GM12878 (cell line): Measurements from ENCODE around the gene CCDC190. TPM values are rescaled to one million over a fixed set of nuclear protein-coding genes. Genes with fewer than 3 reads are reported as not detected.

ENCODE experiments used
- ATAC-seq: fragments of 200-7000 bp; cut with Tn5 transposase; 3 replicates; pipeline ENCODE4 v1.9.1; 2020; ENCODE audit warnings: mild to moderate bottlenecking, moderate library complexity
- BruUV-seq: library from RNA; stranded (reverse); fragments of 400-500 nt; replicated peaks from 2 replicates; lab custom pipeline; 2021; lab: Mats Ljungman, UMichigan
- CTCF ChIA-PET: fragments of 300-600 bp; sonication (Branson Sonifier 250); formaldehyde crosslinking; extraction: SDS; loops from one replicate; lab custom pipeline; 2021; ENCODE audit warnings: inconsistent platforms; lab: Yijun Ruan, JAX
- POLR2A ChIA-PET: fragments of 350-600 bp; formaldehyde crosslinking; extraction: SDS; loops from one replicate; lab custom pipeline; 2021; ENCODE audit warnings: inconsistent platforms; lab: Charles Lee
- RAD21 ChIA-PET: fragments of 300-600 bp; sonication (Branson Sonifier 250); formaldehyde crosslinking; loops from one replicate; lab custom pipeline; 2023; ENCODE audit warnings: antibody characterized with exemption; ENCODE audit not compliant: unreplicated experiment; lab: Charles Lee
- SMC1A ChIA-PET: fragments of 300-600 bp; sonication (Branson Sonifier 250); formaldehyde crosslinking; loops from one replicate; lab custom pipeline; 2023; ENCODE audit not compliant: unreplicated experiment, uncharacterized antibody; lab: Charles Lee
- DNase-seq: peaks from one replicate; pipeline ENCODE4 v3.0.0-alpha.2; 2011; ENCODE audit warnings: low read depth, low spot score
- FAIRE-seq: peaks from 3 replicates; lab custom pipeline; 2011; peaks lifted over from hg19 to GRCh38; lab: Jason Lieb, UNC
- H2AFZ ChIP-seq: 2 replicates; pipeline ENCODE4 v1.6.0; 2011; ENCODE audit warnings: low read depth, low read length, control low read depth; ENCODE audit not compliant: control insufficient read depth
- H3K27ac ChIP-seq: 2 replicates; pipeline ENCODE4 v1.5.1; 2011; ENCODE audit warnings: control low read depth; ENCODE audit not compliant: control insufficient read depth, insufficient read depth
- H3K27me3 ChIP-seq, 2 experiments: replicated peaks in 1 of 2; 2 replicates each; pipeline versions ENCODE4 v1.6.0 to v1.6.1; 2011; ENCODE audit warnings: low read length in 1 of 2; ENCODE audit not compliant: control insufficient read depth in 2 of 2, insufficient read depth in 2 of 2
- H3K36me3 ChIP-seq, 2 experiments: 2 replicates each; pipeline ENCODE4 v1.5.1; 2011; ENCODE audit warnings: low read length in 1 of 2; ENCODE audit not compliant: control insufficient read depth in 2 of 2, insufficient read depth in 2 of 2
- H3K4me1 ChIP-seq: 2 replicates; pipeline ENCODE4 v1.6.1; 2011; ENCODE audit warnings: mild to moderate bottlenecking, low read length, moderate library complexity, mixed read lengths; ENCODE audit not compliant: control insufficient read depth, insufficient read depth
- H3K4me2 ChIP-seq: 2 replicates; pipeline ENCODE4 v1.6.0; 2011; ENCODE audit warnings: control low read depth; ENCODE audit not compliant: control insufficient read depth, insufficient read depth
- H3K4me3 ChIP-seq: fragments of 200-600 bp; sonication (generic); 2 replicates; pipeline ENCODE4 v1.5.1; 2016
- H3K79me2 ChIP-seq: 2 replicates; pipeline ENCODE4 v1.6.0; 2011; ENCODE audit warnings: low read length; ENCODE audit not compliant: control insufficient read depth, insufficient read depth
- H3K9ac ChIP-seq: 2 replicates; pipeline ENCODE4 v1.8.0; 2011; ENCODE audit warnings: low read length, control low read depth, mixed read lengths; ENCODE audit not compliant: control insufficient read depth, insufficient read depth
- H3K9me3 ChIP-seq: replicated peaks from 3 replicates; pipeline ENCODE4 v1.5.1; 2011; ENCODE audit warnings: mild to moderate bottlenecking, low read length; ENCODE audit not compliant: control insufficient read depth, insufficient read depth
- H4K20me1 ChIP-seq: 2 replicates; pipeline ENCODE4 v1.6.0; 2011; ENCODE audit not compliant: control insufficient read depth, insufficient read depth
- EED ChIP-seq: sonication (generic); IDR thresholded peaks from 2 replicates; pipeline ENCODE4 v1.6.1; 2016; ENCODE audit warnings: antibody characterized with exemption, low read depth
- FOXK2 ChIP-seq: fragments of 450-650 bp; IDR thresholded peaks from 2 replicates; pipeline ENCODE4 v1.6.1; 2017; ENCODE audit warnings: mild to moderate bottlenecking, moderate library complexity
- HDAC6 ChIP-seq: fragments of 200-600 bp; sonication (generic); IDR thresholded peaks from one replicate; pipeline ENCODE4 v1.8.0; 2017; ENCODE audit warnings: antibody characterized with exemption; ENCODE audit not compliant: unreplicated experiment
- JUNB ChIP-seq: IDR thresholded peaks from 2 replicates; pipeline ENCODE4 v1.6.1; 2016; ENCODE audit warnings: antibody characterized with exemption, mild to moderate bottlenecking
- RUNX3 ChIP-seq: IDR thresholded peaks from 2 replicates; pipeline ENCODE4 v1.6.1; 2012; ENCODE audit warnings: low read length, inconsistent platforms
- SREBF1 ChIP-seq: IDR thresholded peaks from 2 replicates; pipeline ENCODE4 v1.6.1; 2012; ENCODE audit warnings: mild to moderate bottlenecking, low read length
- STAT3 ChIP-seq: IDR thresholded peaks from 2 replicates; pipeline ENCODE4 v1.6.1; 2011; ENCODE audit warnings: low read depth, low read length, improper control_type of control experiment
- TCF7 ChIP-seq: IDR thresholded peaks from 2 replicates; pipeline ENCODE4 v1.6.1; 2014; ENCODE audit warnings: antibody characterized with exemption, borderline replicate concordance
- WRNIP1 ChIP-seq: IDR thresholded peaks from 2 replicates; pipeline ENCODE4 v1.6.1; 2011; ENCODE audit warnings: low read depth, low read length, improper control_type of control experiment, borderline replicate concordance
- ZNF217 ChIP-seq: fragments of 450-650 bp; IDR thresholded peaks from 2 replicates; pipeline ENCODE4 v1.6.1; 2017; ENCODE audit warnings: antibody characterized with exemption, mild to moderate bottlenecking
- ZNF384 ChIP-seq: IDR thresholded peaks from 2 replicates; pipeline ENCODE4 v1.6.1; 2012; ENCODE audit warnings: low read depth, mild to moderate bottlenecking, low read length, improper control_type of control experiment, borderline replicate concordance
- WGBS: methylation state at CpG from one replicate; pipeline ENCODE4 v1.1.6; 2016; ENCODE audit warnings: low lambda C conversion rate; ENCODE audit not compliant: insufficient replicate concordance, insufficient coverage; ENCODE audit errors: missing lambda C conversion rate; 5-methylcytosine and 5-hydroxymethylcytosine counted together
- in situ Hi-C: fragments of 300-500 bp; cut with MboI; formaldehyde crosslinking; loops from 9 replicates; pipeline ENCODE4 v1.14.3; 2018; ENCODE audit warnings: mixed read lengths
- intact Hi-C: fragments of 100-400 bp; cut with micrococcal nuclease; formaldehyde crosslinking; loops from one replicate; pipeline ENCODE4 v1.14.2; 2022; ENCODE audit not compliant: unreplicated experiment
- polyA plus RNA-seq, 11 experiments: library from polyadenylated mRNA; depleted of rRNA in 4 of 11; unstranded in 6 of 11; stranded (reverse) in 5 of 11; fragments of >200 nt; fragmentation: Nextera tagmentation in 4 of 11; fragmentation: Illumina TruSeq in 1 of 11; extraction: Ambion mirVana in 4 of 11; extraction: Trizol in 1 of 11; gene quantifications; 1 replicate in 1 of 11; 2 replicates in 10 of 11; pipeline versions ENCODE4 v1.2.1 to v1.2.3, GENCODE V29; 2011 to 2016; ENCODE audit warnings: inconsistent platforms in 2 of 11, missing spikeins in 2 of 11, low read depth in 1 of 11
- total RNA-seq, 4 experiments: library from RNA; depleted of rRNA in 3 of 4; stranded (reverse); fragments of >200 nt in 3 of 4; fragmentation: Illumina TruSeq in 1 of 4; extraction: Trizol in 1 of 4; gene quantifications; 2 replicates each; pipeline versions ENCODE4 v1.2.1 to v1.2.3, GENCODE V29; 2013 to 2021
- TF ChIP-seq, protein P1 (sequence below): fragments of 450-650 bp; IDR thresholded peaks from 2 replicates; pipeline ENCODE4 v1.6.1; 2016; ENCODE audit warnings: mild to moderate bottlenecking, moderate library complexity, borderline replicate concordance
- TF ChIP-seq, protein P2 (sequence below): fragments of 450-650 bp; IDR thresholded peaks from 2 replicates; pipeline ENCODE4 v1.6.1; 2017; ENCODE audit warnings: mild to moderate bottlenecking, moderate library complexity
- TF ChIP-seq, protein P3 (sequence below): fragments of 150-350 bp; IDR thresholded peaks from 2 replicates; pipeline ENCODE4 v1.6.1; 2016; ENCODE audit warnings: low read depth, low read length

Gene CCDC190
- total and polyA plus RNA-seq, 10 of the 15 experiments (the other 5 are each of a cell fraction or from before 2014, with no cell fraction given), result not detected

DNA sequence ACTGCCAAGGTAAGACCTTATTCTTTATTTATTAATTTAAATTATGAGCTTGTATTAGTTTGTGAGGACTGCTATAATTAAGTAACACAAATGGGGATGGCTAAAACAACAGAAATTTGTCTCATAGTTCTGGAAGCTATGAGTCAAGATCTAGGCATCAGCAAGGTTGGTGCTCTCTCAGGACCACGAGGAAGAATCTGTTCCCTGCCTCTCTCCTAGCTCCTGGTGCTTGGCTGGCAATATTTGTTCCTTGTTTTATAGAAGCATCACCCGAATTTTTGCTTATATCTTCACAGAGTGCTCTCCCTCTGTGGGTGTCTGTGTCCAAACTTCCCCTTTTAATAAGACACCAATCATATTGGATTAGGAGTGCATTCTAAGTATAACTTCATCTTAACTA lies 41.4 kb upstream of the CCDC190 start:
- CTCF ChIA-PET, result interaction anchor here (1.1 to 1.4 kb wide), 2 partner anchors 9 to 49 kb away, joined by 3 to 4 read pairs; no protein-coding TSS in a partner anchor
- WGBS, result 0% methylated on average over 2 of the region's 2 CpGs

More for the DNA sequence above, 41.4 kb upstream of the CCDC190 start:
- DNase-seq, result no peak
- no peaks in the 10 kb centered on the region for H3K9me3 ChIP-seq
- in situ Hi-C loops (no loop called here), intact Hi-C loops (no loop called here)
- TF ChIP-seq, protein P1, sequence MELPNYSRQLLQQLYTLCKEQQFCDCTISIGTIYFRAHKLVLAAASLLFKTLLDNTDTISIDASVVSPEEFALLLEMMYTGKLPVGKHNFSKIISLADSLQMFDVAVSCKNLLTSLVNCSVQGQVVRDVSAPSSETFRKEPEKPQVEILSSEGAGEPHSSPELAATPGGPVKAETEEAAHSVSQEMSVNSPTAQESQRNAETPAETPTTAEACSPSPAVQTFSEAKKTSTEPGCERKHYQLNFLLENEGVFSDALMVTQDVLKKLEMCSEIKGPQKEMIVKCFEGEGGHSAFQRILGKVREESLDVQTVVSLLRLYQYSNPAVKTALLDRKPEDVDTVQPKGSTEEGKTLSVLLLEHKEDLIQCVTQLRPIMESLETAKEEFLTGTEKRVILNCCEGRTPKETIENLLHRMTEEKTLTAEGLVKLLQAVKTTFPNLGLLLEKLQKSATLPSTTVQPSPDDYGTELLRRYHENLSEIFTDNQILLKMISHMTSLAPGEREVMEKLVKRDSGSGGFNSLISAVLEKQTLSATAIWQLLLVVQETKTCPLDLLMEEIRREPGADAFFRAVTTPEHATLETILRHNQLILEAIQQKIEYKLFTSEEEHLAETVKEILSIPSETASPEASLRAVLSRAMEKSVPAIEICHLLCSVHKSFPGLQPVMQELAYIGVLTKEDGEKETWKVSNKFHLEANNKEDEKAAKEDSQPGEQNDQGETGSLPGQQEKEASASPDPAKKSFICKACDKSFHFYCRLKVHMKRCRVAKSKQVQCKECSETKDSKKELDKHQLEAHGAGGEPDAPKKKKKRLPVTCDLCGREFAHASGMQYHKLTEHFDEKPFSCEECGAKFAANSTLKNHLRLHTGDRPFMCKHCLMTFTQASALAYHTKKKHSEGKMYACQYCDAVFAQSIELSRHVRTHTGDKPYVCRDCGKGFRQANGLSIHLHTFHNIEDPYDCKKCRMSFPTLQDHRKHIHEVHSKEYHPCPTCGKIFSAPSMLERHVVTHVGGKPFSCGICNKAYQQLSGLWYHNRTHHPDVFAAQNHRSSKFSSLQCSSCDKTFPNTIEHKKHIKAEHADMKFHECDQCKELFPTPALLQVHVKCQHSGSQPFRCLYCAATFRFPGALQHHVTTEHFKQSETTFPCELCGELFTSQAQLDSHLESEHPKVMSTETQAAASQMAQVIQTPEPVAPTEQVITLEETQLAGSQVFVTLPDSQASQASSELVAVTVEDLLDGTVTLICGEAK, result no peak
- TF ChIP-seq SREBF1 (no peak), EED (no peak), RUNX3 (no peak), HDAC6 (no peak), STAT3 (no peak), WRNIP1 (no peak), ZNF384 (no peak), TCF7 (no peak), ZNF217 (no peak), JUNB (no peak), FOXK2 (no peak)
- TF ChIP-seq, protein P2, sequence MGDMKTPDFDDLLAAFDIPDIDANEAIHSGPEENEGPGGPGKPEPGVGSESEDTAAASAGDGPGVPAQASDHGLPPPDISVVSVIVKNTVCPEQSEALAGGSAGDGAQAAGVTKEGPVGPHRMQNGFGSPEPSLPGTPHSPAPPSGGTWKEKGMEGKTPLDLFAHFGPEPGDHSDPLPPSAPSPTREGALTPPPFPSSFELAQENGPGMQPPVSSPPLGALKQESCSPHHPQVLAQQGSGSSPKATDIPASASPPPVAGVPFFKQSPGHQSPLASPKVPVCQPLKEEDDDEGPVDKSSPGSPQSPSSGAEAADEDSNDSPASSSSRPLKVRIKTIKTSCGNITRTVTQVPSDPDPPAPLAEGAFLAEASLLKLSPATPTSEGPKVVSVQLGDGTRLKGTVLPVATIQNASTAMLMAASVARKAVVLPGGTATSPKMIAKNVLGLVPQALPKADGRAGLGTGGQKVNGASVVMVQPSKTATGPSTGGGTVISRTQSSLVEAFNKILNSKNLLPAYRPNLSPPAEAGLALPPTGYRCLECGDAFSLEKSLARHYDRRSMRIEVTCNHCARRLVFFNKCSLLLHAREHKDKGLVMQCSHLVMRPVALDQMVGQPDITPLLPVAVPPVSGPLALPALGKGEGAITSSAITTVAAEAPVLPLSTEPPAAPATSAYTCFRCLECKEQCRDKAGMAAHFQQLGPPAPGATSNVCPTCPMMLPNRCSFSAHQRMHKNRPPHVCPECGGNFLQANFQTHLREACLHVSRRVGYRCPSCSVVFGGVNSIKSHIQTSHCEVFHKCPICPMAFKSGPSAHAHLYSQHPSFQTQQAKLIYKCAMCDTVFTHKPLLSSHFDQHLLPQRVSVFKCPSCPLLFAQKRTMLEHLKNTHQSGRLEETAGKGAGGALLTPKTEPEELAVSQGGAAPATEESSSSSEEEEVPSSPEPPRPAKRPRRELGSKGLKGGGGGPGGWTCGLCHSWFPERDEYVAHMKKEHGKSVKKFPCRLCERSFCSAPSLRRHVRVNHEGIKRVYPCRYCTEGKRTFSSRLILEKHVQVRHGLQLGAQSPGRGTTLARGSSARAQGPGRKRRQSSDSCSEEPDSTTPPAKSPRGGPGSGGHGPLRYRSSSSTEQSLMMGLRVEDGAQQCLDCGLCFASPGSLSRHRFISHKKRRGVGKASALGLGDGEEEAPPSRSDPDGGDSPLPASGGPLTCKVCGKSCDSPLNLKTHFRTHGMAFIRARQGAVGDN, result no peak
- TF ChIP-seq, protein P3, sequence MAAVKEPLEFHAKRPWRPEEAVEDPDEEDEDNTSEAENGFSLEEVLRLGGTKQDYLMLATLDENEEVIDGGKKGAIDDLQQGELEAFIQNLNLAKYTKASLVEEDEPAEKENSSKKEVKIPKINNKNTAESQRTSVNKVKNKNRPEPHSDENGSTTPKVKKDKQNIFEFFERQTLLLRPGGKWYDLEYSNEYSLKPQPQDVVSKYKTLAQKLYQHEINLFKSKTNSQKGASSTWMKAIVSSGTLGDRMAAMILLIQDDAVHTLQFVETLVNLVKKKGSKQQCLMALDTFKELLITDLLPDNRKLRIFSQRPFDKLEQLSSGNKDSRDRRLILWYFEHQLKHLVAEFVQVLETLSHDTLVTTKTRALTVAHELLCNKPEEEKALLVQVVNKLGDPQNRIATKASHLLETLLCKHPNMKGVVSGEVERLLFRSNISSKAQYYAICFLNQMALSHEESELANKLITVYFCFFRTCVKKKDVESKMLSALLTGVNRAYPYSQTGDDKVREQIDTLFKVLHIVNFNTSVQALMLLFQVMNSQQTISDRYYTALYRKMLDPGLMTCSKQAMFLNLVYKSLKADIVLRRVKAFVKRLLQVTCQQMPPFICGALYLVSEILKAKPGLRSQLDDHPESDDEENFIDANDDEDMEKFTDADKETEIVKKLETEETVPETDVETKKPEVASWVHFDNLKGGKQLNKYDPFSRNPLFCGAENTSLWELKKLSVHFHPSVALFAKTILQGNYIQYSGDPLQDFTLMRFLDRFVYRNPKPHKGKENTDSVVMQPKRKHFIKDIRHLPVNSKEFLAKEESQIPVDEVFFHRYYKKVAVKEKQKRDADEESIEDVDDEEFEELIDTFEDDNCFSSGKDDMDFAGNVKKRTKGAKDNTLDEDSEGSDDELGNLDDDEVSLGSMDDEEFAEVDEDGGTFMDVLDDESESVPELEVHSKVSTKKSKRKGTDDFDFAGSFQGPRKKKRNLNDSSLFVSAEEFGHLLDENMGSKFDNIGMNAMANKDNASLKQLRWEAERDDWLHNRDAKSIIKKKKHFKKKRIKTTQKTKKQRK, result no peak
- no TSS peak for BruUV-seq
- no peak overlapping the region for H2AFZ ChIP-seq
- ChIA-PET SMC1A (interaction anchor here (0.9 to 1.5 kb wide), 2 partner anchors 12 to 55 kb away, joined by 3 to 4 read pairs; no protein-coding TSS in a partner anchor), POLR2A (no interaction called here), RAD21 (no interaction called here)
- FAIRE-seq, result no peak
- no peaks in the 10 kb centered on the region; a peak in 1 of 4 replicates for H3K27me3 ChIP-seq
- no peaks in the 10 kb centered on the region for H3K36me3 ChIP-seq
- H3K4me1 ChIP-seq, result no peaks in the 10 kb centered on the region
- no peaks in the 10 kb centered on the region for H4K20me1 ChIP-seq
- no peak overlapping the region for H3K4me2 ChIP-seq
- H3K9ac ChIP-seq, result no peak overlapping the region
- no peaks in the 10 kb centered on the region for H3K79me2 ChIP-seq
- no peak overlapping the region for H3K27ac ChIP-seq
- H3K4me3 ChIP-seq, result no peak overlapping the region
- no peak for ATAC-seq
